Prostate gland (tissue), 2 donors: ENCODE measurements around the gene HSF2.

ENCODE experiments used
- CTCF ChIP-seq, 4 experiments: fragments of 200-600 bp in 2 of 4; fragments of 450-650 bp in 2 of 4; sonication (generic) in 2 of 4; IDR thresholded peaks; 1 replicate in 3 of 4; 2 replicates in 1 of 4; pipeline ENCODE4 v1.5.1; 2016 to 2019; ENCODE audit warnings: antibody characterized with exemption in 4 of 4, mild to moderate bottlenecking in 2 of 4, moderate library complexity in 2 of 4
- POLR2A ChIP-seq: fragments of 450-650 bp; IDR thresholded peaks from one replicate; pipeline ENCODE4 v1.6.1; 2016; ENCODE audit warnings: antibody characterized with exemption, mild to moderate bottlenecking

GRCh38 chr6:122404444-122404843, 5.0 kb downstream of the HSF2 start:
- TF ChIP-seq CTCF (IDR thresholded peaks at IDR 0.05) (no peak), POLR2A (no peak)
